Measurements from ENCODE around the gene EPHB2.
"Not testable (repeated sequence)": the region's sequence is repeated elsewhere in the genome, so short reads cannot be mapped to it uniquely, and the experiment has no call there.

EPHB2 gene

GRCh38 chr1:22710701-22711049, at the start of gene EPHB2:
TSS of gene EPHB2 (plus strand) at chr1:22710839. CDS start at chr1:22710983, 144 bp downstream.
- peak; percentile 91 for DNase-seq (ENCODE audit: low spot score)

GRCh38 chr1:22661880-22662279, 48.8 kb upstream of the EPHB2 start:
- no peak for DNase-seq (ENCODE audit: low spot score)

GRCh38 chr1:22662318-22662717, 48.3 kb upstream of the EPHB2 start:
- DNase-seq (ENCODE audit: low spot score): peak; percentile 86

GRCh38 chr1:22662986-22663408, 47.6 kb upstream of the EPHB2 start:
- no peak for DNase-seq (ENCODE audit: low spot score)

GRCh38 chr1:22665752-22666151, 44.9 kb upstream of the EPHB2 start:
- DNase-seq (ENCODE audit: low spot score): peak; percentile 67

GRCh38 chr1:22666412-22666811, 44.2 kb upstream of the EPHB2 start:
- no peak for DNase-seq (ENCODE audit: low spot score)

- not testable (repeated sequence) for DNase-seq (ENCODE audit: low spot score)
Observed at GRCh38 chr1:22668840-22669239, 41.8 kb upstream of the EPHB2 start.

GRCh38 chr1:22670352-22670975, 40.2 kb upstream of the EPHB2 start:
- DNase-seq (ENCODE audit: low spot score): no peak

GRCh38 chr1:22671999-22672398, 38.6 kb upstream of the EPHB2 start:
- DNase-seq (ENCODE audit: low spot score): no peak

- peak; percentile 89 for DNase-seq (ENCODE audit: low spot score)
Observed at GRCh38 chr1:22673486-22674409, 36.9 kb upstream of the EPHB2 start.

GRCh38 chr1:22674410-22674749, 36.3 kb upstream of the EPHB2 start:
- DNase-seq (ENCODE audit: low spot score): no peak

- DNase-seq (ENCODE audit: low spot score): not testable (repeated sequence)
Observed at GRCh38 chr1:22676151-22676550, 34.5 kb upstream of the EPHB2 start.

GRCh38 chr1:22676916-22677583, 33.6 kb upstream of the EPHB2 start:
- no peak for DNase-seq (ENCODE audit: low spot score)

GRCh38 chr1:22677931-22678896, 32.4 kb upstream of the EPHB2 start:
- DNase-seq (ENCODE audit: low spot score): no peak

- DNase-seq (ENCODE audit: low spot score): no peak
Observed at GRCh38 chr1:22680726-22681125, 29.9 kb upstream of the EPHB2 start.

GRCh38 chr1:22681556-22682276, 28.9 kb upstream of the EPHB2 start:
- no peak for DNase-seq (ENCODE audit: low spot score)

- DNase-seq (ENCODE audit: low spot score): no peak
Observed at GRCh38 chr1:22683547-22683946, 27.1 kb upstream of the EPHB2 start.

GRCh38 chr1:22685591-22686059, 25.0 kb upstream of the EPHB2 start:
- DNase-seq (ENCODE audit: low spot score): no peak

GRCh38 chr1:22687191-22687590, 23.4 kb upstream of the EPHB2 start:
- no peak for DNase-seq (ENCODE audit: low spot score)

GRCh38 chr1:22688466-22688865, 22.2 kb upstream of the EPHB2 start:
- DNase-seq (ENCODE audit: low spot score): no peak

GRCh38 chr1:22689505-22689904, 21.1 kb upstream of the EPHB2 start:
- DNase-seq (ENCODE audit: low spot score): peak; percentile 74

Data from iPS-NIHi11 (cell line).